Stimulated activated naive CD4-positive, alpha-beta T cell treated with Interleukin-2 at 50 U/mL for 16 hours (primary cell): ENCODE measurements around the gene DNAJB12.
A peak's percentile ranks its signal among the peaks of the same experiment; 100 is the strongest.

Source experiments
- DNase-seq: peaks from one replicate; lab custom pipeline; 2025; lab: John Stamatoyannopoulos, UW

The DNAJB12 gene

DNA sequence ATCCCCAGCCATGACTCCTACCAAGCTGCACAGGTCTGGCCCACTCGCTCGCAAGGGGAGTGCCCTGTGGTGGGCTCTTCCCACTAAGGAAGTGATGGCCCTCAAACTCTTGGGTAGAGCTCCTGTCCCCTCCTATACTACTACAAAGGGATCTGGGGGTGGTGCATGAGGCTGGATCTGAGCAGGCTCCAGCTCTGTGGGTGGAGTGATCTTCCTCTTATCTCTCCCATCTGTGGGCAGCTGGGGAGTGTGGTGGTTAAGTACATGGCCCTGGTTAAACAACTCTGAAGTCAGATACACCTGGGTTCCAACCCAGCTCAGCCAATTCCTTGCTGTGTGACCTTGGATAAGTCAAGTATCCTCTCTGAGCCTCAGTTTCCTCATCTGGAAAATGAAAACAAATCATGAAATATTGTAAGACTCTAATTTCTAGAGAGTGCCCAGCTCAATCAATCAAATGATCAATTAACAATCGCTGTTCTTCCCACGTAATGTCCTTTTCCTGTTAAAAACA lies 63.6 kb downstream of the DNAJB12 start:
- peak; percentile 22 for DNase-seq

DNA sequence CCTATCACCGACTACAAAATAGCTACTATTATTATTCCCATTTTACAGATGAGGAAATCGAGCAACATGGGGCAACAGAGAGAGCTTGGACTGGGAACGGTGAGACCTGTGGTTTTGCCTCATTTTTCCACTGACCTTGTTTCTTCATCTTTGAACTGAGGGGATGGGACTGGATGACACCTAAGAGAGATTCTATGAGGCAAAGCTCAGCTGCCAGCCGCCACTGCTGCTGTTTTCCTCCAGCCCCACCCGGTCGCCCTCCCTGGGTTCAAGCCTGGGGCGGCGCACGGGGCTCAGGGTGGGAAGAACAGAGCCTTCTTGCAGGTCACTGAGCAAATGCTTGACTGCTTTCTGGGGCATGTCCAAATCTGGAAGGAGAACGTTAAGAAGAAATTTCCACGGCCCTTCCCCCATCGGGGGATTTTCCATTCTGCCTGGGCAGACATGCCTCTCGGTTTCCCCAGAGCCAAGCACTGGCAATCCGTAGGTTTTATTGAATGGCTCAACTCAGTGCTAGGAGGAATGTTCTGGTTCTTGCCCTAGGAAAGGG lies 68.7 kb downstream of the DNAJB12 start:
- DNase-seq, result no peak

DNA sequence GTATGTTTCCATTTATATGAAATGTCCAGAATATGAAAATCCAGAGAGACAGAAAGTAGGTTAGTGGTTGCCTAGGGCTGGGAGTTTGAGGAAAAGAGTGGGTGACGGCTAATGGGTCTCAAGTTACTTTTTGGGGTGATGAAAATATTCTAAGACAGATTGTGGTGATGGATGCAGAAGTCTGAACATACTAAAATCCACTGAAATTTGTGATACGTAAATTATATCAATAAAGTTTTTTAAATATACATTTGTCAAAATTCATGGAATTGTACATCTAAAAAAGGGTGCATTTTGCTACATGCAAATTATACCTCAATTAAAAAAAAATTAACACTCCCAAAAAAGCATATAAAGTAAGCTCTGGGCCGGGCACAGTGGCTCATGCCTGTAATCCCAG lies 71.6 kb downstream of the DNAJB12 start:
- DNase-seq, result no peak
